GM12878 (cell line): ENCODE results near the gene SAMD1. TPM values are rescaled to one million over a fixed set of nuclear protein-coding genes. Genes with fewer than 3 reads are reported as not detected.

ENCODE experiments used
- CREB1 ChIP-seq: IDR thresholded peaks from 2 replicates; pipeline ENCODE4 v1.6.1; 2012; ENCODE audit warnings: low read depth, mild to moderate bottlenecking, inconsistent platforms
- KAT2A ChIP-seq: conservative IDR thresholded peaks from 2 replicates; pipeline ENCODE4 v1.6.1; 2011; ENCODE audit warnings: low read depth, low read length; ENCODE audit not compliant: control insufficient read depth
- NBN ChIP-seq: fragments of 450-650 bp; IDR thresholded peaks from 2 replicates; pipeline ENCODE4 v1.6.1; 2016
- USF2 ChIP-seq: IDR thresholded peaks from 2 replicates; pipeline ENCODE4 v1.6.1; 2011; ENCODE audit warnings: low read depth, low read length, improper control_type of control experiment, borderline replicate concordance
- polyA plus RNA-seq, 11 experiments: library from polyadenylated mRNA; depleted of rRNA in 4 of 11; unstranded in 6 of 11; stranded (reverse) in 5 of 11; fragments of >200 nt; fragmentation: Nextera tagmentation in 4 of 11; fragmentation: Illumina TruSeq in 1 of 11; extraction: Ambion mirVana in 4 of 11; extraction: Trizol in 1 of 11; gene quantifications; 1 replicate in 1 of 11; 2 replicates in 10 of 11; pipeline versions ENCODE4 v1.2.1 to v1.2.3, GENCODE V29; 2011 to 2016; ENCODE audit warnings: inconsistent platforms in 2 of 11, missing spikeins in 2 of 11, low read depth in 1 of 11
- total RNA-seq, 4 experiments: library from RNA; depleted of rRNA in 3 of 4; stranded (reverse); fragments of >200 nt in 3 of 4; fragmentation: Illumina TruSeq in 1 of 4; extraction: Trizol in 1 of 4; gene quantifications; 2 replicates each; pipeline versions ENCODE4 v1.2.1 to v1.2.3, GENCODE V29; 2013 to 2021
- TF ChIP-seq, protein P1 (sequence below): IDR thresholded peaks from 2 replicates; pipeline ENCODE4 v1.6.1; 2011; ENCODE audit warnings: mild to moderate bottlenecking, low read depth, low read length, moderate library complexity; ENCODE audit not compliant: insufficient replicate concordance
- TF ChIP-seq, protein P2 (sequence below): fragments of 450-650 bp; formaldehyde crosslinking; IDR thresholded peaks from 2 replicates; pipeline ENCODE4 v1.4.0; 2022; ENCODE audit warnings: mild to moderate bottlenecking, moderate library complexity
- TF ChIP-seq, protein P3 (sequence below): fragments of 450-650 bp; IDR thresholded peaks from 2 replicates; pipeline ENCODE4 v1.6.1; 2016; ENCODE audit warnings: mild to moderate bottlenecking, moderate library complexity, borderline replicate concordance

The SAMD1 gene
- total and polyA plus RNA-seq, 10 of the 15 experiments (the other 5 are each of a cell fraction or from before 2014, with no cell fraction given), result 3.0 to 71.7 (median 19.3) TPM

DNA sequence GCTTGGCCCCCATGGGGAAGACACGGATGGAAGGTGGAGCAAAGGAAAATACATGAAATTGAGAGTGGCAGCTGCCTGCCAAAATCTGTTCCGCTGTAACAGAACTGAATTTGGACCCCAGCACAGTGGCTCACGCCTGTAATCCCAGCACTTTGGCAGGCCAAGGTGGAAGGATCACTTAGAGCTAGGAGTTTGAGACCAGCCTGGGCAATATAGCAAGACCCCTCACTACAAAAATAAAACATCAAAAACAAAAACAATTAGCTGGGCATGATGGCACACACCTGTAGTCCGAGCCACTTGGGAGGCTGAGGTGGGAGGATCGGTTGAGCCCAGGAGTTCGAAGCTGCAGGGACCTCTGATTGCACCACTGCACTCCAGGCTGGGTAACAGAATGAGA lies 38.1 kb downstream of the SAMD1 start (continued):
- TF ChIP-seq, protein P1, sequence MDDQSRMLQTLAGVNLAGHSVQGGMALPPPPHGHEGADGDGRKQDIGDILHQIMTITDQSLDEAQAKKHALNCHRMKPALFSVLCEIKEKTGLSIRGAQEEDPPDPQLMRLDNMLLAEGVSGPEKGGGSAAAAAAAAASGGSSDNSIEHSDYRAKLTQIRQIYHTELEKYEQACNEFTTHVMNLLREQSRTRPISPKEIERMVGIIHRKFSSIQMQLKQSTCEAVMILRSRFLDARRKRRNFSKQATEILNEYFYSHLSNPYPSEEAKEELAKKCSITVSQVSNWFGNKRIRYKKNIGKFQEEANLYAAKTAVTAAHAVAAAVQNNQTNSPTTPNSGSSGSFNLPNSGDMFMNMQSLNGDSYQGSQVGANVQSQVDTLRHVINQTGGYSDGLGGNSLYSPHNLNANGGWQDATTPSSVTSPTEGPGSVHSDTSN, result no peak
- TF ChIP-seq USF2 (no peak), KAT2A (no peak), CREB1 (no peak), NBN (no peak)
- TF ChIP-seq, protein P2, sequence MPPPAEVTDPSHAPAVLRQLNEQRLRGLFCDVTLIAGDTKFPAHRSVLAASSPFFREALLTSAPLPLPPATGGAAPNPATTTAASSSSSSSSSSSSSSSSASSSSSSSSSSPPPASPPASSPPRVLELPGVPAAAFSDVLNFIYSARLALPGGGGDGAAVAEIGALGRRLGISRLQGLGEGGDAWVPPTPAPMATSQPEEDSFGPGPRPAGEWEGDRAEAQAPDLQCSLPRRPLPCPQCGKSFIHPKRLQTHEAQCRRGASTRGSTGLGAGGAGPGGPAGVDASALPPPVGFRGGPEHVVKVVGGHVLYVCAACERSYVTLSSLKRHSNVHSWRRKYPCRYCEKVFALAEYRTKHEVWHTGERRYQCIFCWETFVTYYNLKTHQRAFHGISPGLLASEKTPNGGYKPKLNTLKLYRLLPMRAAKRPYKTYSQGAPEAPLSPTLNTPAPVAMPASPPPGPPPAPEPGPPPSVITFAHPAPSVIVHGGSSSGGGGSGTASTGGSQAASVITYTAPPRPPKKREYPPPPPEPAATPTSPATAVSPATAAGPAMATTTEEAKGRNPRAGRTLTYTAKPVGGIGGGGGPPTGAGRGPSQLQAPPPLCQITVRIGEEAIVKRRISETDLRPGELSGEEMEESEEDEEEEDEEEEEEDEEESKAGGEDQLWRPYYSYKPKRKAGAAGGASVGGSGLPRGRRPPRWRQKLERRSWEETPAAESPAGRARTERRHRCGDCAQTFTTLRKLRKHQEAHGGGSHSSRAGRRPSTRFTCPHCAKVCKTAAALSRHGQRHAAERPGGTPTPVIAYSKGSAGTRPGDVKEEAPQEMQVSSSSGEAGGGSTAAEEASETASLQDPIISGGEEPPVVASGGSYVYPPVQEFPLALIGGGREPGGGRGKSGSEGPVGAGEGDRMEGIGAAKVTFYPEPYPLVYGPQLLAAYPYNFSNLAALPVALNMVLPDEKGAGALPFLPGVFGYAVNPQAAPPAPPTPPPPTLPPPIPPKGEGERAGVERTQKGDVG, result no peak
- TF ChIP-seq, protein P3, sequence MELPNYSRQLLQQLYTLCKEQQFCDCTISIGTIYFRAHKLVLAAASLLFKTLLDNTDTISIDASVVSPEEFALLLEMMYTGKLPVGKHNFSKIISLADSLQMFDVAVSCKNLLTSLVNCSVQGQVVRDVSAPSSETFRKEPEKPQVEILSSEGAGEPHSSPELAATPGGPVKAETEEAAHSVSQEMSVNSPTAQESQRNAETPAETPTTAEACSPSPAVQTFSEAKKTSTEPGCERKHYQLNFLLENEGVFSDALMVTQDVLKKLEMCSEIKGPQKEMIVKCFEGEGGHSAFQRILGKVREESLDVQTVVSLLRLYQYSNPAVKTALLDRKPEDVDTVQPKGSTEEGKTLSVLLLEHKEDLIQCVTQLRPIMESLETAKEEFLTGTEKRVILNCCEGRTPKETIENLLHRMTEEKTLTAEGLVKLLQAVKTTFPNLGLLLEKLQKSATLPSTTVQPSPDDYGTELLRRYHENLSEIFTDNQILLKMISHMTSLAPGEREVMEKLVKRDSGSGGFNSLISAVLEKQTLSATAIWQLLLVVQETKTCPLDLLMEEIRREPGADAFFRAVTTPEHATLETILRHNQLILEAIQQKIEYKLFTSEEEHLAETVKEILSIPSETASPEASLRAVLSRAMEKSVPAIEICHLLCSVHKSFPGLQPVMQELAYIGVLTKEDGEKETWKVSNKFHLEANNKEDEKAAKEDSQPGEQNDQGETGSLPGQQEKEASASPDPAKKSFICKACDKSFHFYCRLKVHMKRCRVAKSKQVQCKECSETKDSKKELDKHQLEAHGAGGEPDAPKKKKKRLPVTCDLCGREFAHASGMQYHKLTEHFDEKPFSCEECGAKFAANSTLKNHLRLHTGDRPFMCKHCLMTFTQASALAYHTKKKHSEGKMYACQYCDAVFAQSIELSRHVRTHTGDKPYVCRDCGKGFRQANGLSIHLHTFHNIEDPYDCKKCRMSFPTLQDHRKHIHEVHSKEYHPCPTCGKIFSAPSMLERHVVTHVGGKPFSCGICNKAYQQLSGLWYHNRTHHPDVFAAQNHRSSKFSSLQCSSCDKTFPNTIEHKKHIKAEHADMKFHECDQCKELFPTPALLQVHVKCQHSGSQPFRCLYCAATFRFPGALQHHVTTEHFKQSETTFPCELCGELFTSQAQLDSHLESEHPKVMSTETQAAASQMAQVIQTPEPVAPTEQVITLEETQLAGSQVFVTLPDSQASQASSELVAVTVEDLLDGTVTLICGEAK, result no peak
